Esophagus muscularis mucosa (tissue), 4 donors: ENCODE results near the gene ASAP3.

ENCODE experiments used
- CTCF ChIP-seq, 3 experiments: fragments of 200-600 bp in 2 of 3; fragments of 450-650 bp in 1 of 3; sonication (generic) in 2 of 3; IDR thresholded peaks; one replicate each; pipeline ENCODE4 v1.5.1; 2017 to 2019; ENCODE audit warnings: antibody characterized with exemption in 3 of 3, mild to moderate bottlenecking in 2 of 3, moderate library complexity in 1 of 3
- EP300 ChIP-seq: sonication (generic); formaldehyde crosslinking; IDR thresholded peaks from one replicate; pipeline ENCODE4 v1.6.1; 2017; ENCODE audit warnings: antibody characterized with exemption
- POLR2A ChIP-seq: fragments of 450-650 bp; IDR thresholded peaks from one replicate; pipeline ENCODE4 v1.6.1; 2017; ENCODE audit warnings: antibody characterized with exemption, moderate library complexity, mild to moderate bottlenecking, low read depth

- TF ChIP-seq CTCF (IDR thresholded peaks at IDR 0.05) (no peak), EP300 (no peak), POLR2A (no peak)
Measured at GRCh38 chr1:23416964-23417363, 67.0 kb downstream of the ASAP3 start.
